Prostate gland (tissue), 2 donors: Measurements from ENCODE around the gene KANK4.

ENCODE experiments used
- CTCF ChIP-seq, 4 experiments: fragments of 200-600 bp in 2 of 4; fragments of 450-650 bp in 2 of 4; sonication (generic) in 2 of 4; IDR thresholded peaks; 1 replicate in 3 of 4; 2 replicates in 1 of 4; pipeline ENCODE4 v1.5.1; 2016 to 2019; ENCODE audit warnings: antibody characterized with exemption in 4 of 4, mild to moderate bottlenecking in 2 of 4, moderate library complexity in 2 of 4
- POLR2AphosphoS5 ChIP-seq: sonication (generic); formaldehyde crosslinking; IDR thresholded peaks from one replicate; pipeline ENCODE4 v1.6.1; 2017; ENCODE audit warnings: antibody characterized with exemption

- no peak for TF ChIP-seq CTCF (IDR thresholded peaks at IDR 0.05)
- no peak for TF ChIP-seq POLR2AphosphoS5
These were observed 47.8 kb upstream of the KANK4 start for GRCh38 chr1:62367005-62367557.
